GM21528 (cell line): ENCODE results near the gene C1QTNF12.

ENCODE experiments used
- ATAC-seq: cut with Tn5 transposase; IDR thresholded peaks from one replicate; pipeline ENCODE4 v1.9.1; 2021; ENCODE audit warnings: mild to moderate bottlenecking, moderate library complexity; ENCODE audit not compliant: unreplicated experiment, low FRiP score

The C1QTNF12 gene, protein sequence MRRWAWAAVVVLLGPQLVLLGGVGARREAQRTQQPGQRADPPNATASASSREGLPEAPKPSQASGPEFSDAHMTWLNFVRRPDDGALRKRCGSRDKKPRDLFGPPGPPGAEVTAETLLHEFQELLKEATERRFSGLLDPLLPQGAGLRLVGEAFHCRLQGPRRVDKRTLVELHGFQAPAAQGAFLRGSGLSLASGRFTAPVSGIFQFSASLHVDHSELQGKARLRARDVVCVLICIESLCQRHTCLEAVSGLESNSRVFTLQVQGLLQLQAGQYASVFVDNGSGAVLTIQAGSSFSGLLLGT

GRCh38 chr1:1246577-1247340 is at the start of gene C1QTNF12:
TSS of gene C1QTNF12 (minus strand) at chr1:1246722. CDS start at chr1:1246690, 32 bp downstream.
- no peak for ATAC-seq

DNA sequence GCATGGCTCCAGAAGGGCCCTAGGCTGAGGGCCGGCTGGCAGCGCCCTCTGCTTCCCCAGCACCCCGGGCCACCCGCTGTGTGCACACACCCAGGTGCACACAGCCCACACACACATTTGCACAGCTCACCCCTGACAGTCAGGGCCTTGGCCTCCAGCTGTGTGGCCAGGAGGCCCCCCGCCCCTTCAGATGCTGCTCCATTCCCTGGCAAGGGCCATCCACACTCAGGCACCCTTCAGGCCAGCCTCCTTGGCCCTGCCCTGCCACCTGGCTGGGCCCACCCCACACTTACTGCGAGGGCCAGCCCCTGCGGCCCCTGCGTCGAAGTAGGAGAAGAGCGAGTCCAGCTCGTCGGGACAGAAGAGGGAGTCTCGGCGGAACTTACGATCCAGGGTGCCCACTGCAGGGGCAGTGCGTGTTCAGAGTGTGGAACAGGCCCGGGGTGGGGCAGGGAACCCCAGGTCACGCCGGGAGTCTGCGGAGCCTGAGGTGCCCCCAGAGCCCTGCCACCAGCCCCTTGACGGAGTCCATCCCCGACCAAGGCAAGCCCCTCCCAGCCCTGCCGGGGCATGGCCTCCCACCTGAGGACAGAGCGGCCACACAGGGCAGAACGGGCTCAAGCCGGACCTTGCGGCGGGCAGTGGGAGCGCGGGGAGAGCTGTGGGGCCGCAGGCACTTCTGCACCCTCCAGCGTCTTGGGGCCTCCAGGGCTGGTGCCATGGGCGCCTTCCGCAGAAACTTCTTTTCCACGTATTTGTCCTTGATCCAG is 48.8 kb upstream of the C1QTNF12 start:
- ATAC-seq: no peak

DNA sequence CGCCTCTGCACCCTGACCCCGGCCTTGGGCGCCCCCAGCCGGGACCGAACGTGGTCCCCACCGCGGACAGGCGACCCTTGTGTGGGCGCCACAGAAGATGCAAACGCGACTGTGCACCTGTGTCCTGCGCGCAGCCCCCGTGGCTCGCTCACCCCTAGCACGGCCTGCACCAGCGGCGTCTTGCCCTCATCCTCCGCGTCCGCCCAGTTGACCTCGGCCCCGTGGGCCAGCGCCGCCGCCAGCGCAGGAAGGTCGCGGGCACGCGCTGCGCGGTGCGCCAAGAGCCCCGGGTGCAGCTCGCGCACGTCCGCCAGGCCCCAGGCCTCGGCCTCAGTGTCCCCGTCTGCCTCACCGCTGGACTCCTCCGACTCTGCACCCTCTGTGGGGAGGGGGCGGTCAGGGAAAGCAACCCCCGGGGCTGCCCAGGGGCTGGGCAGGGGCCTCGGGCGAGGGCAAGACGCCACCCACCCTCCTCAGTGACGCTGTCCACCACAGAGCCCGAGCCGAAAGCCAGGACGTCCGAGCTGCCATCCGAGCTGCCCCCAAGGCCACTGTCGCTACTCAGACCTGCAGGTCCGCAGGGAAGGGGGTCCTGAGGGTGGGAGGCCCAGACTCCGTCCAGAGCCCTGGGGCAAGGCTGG is 47.8 kb upstream of the C1QTNF12 start:
- ATAC-seq: no peak

GRCh38 chr1:1293263-1294249 is 47.0 kb upstream of the C1QTNF12 start:
- no peak for ATAC-seq

DNA sequence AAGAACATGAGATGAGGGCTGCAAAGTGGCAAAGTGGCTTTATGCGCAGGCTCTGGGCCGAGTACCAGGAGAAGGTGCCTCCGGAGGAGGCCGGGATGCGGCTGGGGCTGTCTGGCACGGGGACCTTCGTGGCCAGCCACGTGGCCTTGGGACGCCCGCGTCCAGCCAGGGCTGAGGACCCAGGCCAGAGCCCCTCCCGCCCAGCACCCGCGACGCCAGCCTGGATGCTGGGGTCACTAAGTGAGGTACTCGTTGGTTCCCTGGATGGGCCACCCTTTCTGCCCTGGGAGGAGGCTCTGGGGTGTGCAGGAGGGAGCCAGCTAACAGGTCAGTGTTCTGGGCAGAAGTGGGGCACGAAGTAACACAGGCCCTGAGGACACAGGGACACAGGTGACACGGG is 46.3 kb upstream of the C1QTNF12 start:
- no peak for ATAC-seq

DNA sequence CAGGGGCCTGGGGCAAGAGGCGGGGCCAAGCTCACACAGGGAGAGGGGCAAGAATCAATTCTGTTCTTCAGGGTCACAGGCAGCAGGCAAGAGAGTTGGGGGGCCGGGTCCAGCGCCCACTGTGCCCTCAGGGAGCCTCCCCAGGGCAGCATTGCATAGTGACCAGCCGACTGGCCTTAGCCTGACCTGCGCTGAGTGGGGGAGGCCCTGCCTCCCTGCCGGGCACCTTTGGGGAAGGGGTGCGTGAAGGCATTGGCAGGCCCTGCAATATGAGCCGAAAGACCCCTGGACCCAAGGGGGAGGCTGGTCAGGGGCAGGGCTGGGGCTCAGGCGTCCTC is 45.9 kb upstream of the C1QTNF12 start:
- no peak for ATAC-seq

DNA sequence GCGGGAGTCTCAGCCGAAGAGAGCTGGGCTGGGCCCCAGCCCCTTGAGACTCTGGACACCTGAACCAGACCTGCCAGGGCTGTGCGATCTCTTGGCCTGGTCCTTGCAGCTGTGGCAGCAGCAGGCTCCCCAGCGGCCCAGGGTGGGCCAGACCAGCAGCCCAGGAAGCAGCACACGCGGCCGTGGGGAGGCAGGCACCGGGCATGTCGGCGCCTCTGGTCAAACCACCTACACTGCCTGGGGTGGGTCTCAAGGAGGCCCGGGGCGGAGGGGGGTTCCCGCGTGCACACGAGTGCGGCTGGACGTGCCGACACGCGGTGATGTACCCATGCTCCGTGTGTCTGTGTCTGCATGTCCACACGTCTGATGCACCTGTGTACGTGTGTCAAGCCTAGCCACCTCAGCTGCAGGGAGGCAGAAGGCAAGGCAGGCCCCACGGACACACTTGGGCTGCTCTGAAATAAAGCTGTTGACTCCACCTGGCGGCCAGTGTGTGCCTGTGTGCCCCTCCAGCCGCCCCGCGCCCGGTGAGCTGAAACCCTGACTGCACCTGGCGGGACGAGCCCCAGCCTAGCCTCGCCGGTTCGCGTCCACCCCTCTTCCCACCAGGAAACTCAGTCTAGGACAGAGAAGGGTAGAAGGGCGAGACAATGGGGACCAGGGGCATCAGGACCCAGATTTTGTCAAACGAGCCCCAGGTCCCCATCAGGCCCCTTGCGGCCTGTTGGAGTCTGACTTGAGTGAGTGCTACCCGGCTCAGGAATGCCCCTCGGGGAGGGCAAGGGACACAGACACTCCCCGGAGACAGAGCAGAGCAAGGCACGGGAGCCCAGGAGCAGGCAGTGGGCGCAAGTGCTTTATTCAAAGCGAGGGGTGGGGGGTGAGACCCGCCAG is 45.3 kb upstream of the C1QTNF12 start:
- ATAC-seq: no peak

- ATAC-seq: no peak
These were observed 44.6 kb upstream of the C1QTNF12 start for GRCh38 chr1:1291023-1291528.

DNA sequence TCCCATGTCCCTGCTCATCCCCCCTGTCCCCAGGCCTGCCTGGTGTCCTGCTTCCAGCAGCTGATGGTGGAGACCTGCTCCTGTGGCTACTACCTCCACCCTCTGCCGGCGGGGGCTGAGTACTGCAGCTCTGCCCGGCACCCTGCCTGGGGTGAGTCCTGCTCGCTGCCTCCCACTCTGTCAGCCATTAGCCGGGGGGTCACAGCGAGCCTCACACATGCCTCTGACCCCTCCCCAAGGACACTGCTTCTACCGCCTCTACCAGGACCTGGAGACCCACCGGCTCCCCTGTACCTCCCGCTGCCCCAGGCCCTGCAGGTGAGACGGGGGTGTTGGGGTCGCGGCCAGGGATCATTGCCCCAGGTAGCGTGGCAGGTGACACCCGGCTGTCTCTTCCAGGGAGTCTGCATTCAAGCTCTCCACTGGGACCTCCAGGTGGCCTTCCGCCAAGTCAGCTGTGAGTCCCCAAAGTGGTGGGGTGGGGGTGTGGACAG is 43.8 kb upstream of the C1QTNF12 start:
- no peak for ATAC-seq

- no peak for ATAC-seq
These were observed 41.0 kb upstream of the C1QTNF12 start for GRCh38 chr1:1287288-1288110.

- no peak for ATAC-seq
These were observed 40.1 kb upstream of the C1QTNF12 start for GRCh38 chr1:1286313-1287261.

DNA sequence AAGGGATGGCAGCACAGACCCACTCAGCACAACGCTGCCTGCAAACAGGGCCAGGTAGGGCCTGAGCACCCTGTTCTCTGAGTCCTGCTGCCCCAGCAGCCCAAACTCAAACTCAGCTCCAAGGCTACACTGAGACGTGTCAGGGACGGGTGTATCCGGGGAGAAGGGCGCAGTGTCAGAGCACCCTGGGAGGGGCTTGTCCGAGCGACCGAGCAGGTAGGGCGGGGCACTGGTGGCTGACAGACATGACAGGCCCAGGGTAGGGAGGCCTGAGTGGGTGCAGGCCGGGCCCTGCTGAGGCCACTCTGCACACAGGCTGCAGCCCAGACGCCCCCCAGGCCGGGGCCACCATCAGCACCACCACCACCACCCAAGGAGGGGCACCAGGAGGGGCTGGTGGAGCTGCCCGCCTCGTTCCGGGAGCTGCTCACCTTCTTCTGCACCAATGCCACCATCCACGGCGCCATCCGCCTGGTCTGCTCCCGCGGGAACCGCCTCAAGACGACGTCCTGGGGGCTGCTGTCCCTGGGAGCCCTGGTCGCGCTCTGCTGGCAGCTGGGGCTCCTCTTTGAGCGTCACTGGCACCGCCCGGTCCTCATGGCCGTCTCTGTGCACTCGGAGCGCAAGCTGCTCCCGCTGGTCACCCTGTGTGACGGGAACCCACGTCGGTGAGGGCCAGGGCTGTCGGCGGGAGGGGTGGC is 39.2 kb upstream of the C1QTNF12 start:
- ATAC-seq: no peak

DNA sequence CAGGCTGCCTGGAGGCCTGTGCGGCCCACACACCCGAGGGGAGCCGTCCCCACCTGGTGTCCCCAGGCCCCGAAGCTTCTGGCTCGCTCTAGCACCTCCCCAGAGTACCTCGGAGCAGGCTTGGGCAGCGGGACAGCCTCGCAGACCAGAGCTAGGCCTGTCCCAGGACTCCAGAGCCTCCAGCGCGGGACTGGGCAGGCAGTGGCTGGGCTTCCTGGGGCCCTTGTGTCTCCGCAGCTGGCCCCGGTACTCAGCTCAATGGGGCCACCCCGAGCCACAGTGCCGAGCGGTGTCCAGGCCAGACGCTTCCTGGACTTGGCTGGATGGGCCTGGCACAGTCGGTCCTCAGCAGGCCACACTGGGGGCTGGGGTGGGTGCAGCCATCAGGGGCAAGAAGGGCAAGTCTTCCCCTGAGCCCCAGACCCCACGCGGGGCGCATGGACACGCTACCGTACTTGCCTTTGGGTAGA is 38.6 kb upstream of the C1QTNF12 start:
- ATAC-seq: no peak

- no peak for ATAC-seq
These were observed 37.9 kb upstream of the C1QTNF12 start for GRCh38 chr1:1284221-1285101.

- ATAC-seq: no peak
These were observed 37.3 kb upstream of the C1QTNF12 start for GRCh38 chr1:1283821-1284220.
